ENCODE data around the gene ZCCHC14. TPM values are rescaled to one million over a fixed set of nuclear protein-coding genes. Genes with fewer than 3 reads are reported as not detected.

Gene ZCCHC14
- total and polyA plus RNA-seq, 2 of the 13 experiments (the other 11 are each of a cell fraction or from before 2014, with no cell fraction given) = 12.4 to 12.5 TPM

GRCh38 chr16:87487361-87487924, 5.4 kb downstream of the ZCCHC14 start (continued):
- no peak for TF ChIP-seq ZNF484 (CRISPR knock-in tag; IDR thresholded peaks at IDR 0.05; ENCODE audit: borderline replicate concordance, low read depth)
- TF ChIP-seq NR2F2 (IDR thresholded peaks at IDR 0.05; ENCODE audit: borderline replicate concordance, low read depth) = peak; percentile 52; the same call in 1 of the 2 replicates
- TF ChIP-seq, protein P1, sequence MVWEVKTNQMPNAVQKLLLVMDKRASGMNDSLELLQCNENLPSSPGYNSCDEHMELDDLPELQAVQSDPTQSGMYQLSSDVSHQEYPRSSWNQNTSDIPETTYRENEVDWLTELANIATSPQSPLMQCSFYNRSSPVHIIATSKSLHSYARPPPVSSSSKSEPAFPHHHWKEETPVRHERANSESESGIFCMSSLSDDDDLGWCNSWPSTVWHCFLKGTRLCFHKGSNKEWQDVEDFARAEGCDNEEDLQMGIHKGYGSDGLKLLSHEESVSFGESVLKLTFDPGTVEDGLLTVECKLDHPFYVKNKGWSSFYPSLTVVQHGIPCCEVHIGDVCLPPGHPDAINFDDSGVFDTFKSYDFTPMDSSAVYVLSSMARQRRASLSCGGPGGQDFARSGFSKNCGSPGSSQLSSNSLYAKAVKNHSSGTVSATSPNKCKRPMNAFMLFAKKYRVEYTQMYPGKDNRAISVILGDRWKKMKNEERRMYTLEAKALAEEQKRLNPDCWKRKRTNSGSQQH (CRISPR knock-in tag; IDR thresholded peaks at IDR 0.05; ENCODE audit: low read depth) = no peak
- TF ChIP-seq ZNF180 (CRISPR knock-in tag; IDR thresholded peaks at IDR 0.05; ENCODE audit: borderline replicate concordance, low read depth) = no peak
- TF ChIP-seq ZFP90 (CRISPR knock-in tag; IDR thresholded peaks at IDR 0.05; ENCODE audit: borderline replicate concordance) = peak; percentile 82; the same call in 1 of the 2 replicates
- peak; percentile 54; the same call in 1 of the 2 replicates for TF ChIP-seq SP4 (CRISPR knock-in tag; IDR thresholded peaks at IDR 0.05)
- TF ChIP-seq MAFF (IDR thresholded peaks at IDR 0.05; ENCODE audit: low read depth, low read length) = no peak; the same call in 1 of the 2 replicates
- TF ChIP-seq BCLAF1 (IDR thresholded peaks at IDR 0.05) = no peak
- no peak for TF ChIP-seq ZNF550 (CRISPR knock-in tag; IDR thresholded peaks at IDR 0.05; ENCODE audit: borderline replicate concordance)
- peak; percentile 81 for TF ChIP-seq GATAD2A (CRISPR knock-in tag; IDR thresholded peaks at IDR 0.05)
- peak; percentile 60; the same call in 1 of the 2 replicates for TF ChIP-seq ZBTB3 (CRISPR knock-in tag; IDR thresholded peaks at IDR 0.05; ENCODE audit: borderline replicate concordance, low read depth)
- TF ChIP-seq PTBP1 (IDR thresholded peaks at IDR 0.05; ENCODE audit: low read depth, low read length, poor library complexity, severe bottlenecking) = no peak
- TF ChIP-seq GLI4 (CRISPR knock-in tag; IDR thresholded peaks at IDR 0.05; ENCODE audit: borderline replicate concordance) = no peak
- TF ChIP-seq, protein P2, sequence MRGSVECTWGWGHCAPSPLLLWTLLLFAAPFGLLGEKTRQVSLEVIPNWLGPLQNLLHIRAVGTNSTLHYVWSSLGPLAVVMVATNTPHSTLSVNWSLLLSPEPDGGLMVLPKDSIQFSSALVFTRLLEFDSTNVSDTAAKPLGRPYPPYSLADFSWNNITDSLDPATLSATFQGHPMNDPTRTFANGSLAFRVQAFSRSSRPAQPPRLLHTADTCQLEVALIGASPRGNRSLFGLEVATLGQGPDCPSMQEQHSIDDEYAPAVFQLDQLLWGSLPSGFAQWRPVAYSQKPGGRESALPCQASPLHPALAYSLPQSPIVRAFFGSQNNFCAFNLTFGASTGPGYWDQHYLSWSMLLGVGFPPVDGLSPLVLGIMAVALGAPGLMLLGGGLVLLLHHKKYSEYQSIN (CRISPR knock-in tag; IDR thresholded peaks at IDR 0.05; ENCODE audit: borderline replicate concordance) = no peak
- no peak for TF ChIP-seq ZNF432 (CRISPR knock-in tag; IDR thresholded peaks at IDR 0.05; ENCODE audit: borderline replicate concordance)
- no peak for TF ChIP-seq ZNF552 (CRISPR knock-in tag; IDR thresholded peaks at IDR 0.05; ENCODE audit: borderline replicate concordance)
- TF ChIP-seq HNRNPK (IDR thresholded peaks at IDR 0.05; ENCODE audit: low read depth, low read length, poor library complexity, severe bottlenecking) = no peak
- TF ChIP-seq GATA4 (IDR thresholded peaks at IDR 0.05; ENCODE audit: borderline replicate concordance, low read depth) = no peak
- 0 out of 2 replicates have a peak, but pooled peaks have one; percentile 44 for TF ChIP-seq JUND (CRISPR knock-in tag; IDR thresholded peaks at IDR 0.05)
- no peak for TF ChIP-seq HIC2 (CRISPR knock-in tag; IDR thresholded peaks at IDR 0.05; ENCODE audit: low read depth)
- peak; percentile 60; the same call in 1 of the 2 replicates for TF ChIP-seq ZNF724P (CRISPR knock-in tag; IDR thresholded peaks at IDR 0.05; ENCODE audit: borderline replicate concordance)
- TF ChIP-seq, protein P3, sequence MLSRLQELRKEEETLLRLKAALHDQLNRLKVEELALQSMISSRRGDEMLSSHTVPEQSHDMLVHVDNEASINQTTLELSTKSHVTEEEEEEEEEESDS (CRISPR knock-in tag; IDR thresholded peaks at IDR 0.05; ENCODE audit: borderline replicate concordance) = no peak
- no peak for TF ChIP-seq RELA (CRISPR knock-in tag; IDR thresholded peaks at IDR 0.05)

Measured in HepG2 (cell line).